ENCODE results near the gene HNRNPA1.

- TF ChIP-seq CTCF (conservative IDR thresholded peaks at IDR 0.05 in 1 of 2, IDR thresholded peaks at IDR 0.05 in 1 of 2; ENCODE audit: low read depth in 1 of 2, low read length in 2 of 2): no peak
- TF ChIP-seq EZH2 (IDR thresholded peaks at IDR 0.05; ENCODE audit: low read length, missing control alignments): no peak
These were observed 40.8 kb downstream of the HNRNPA1 start for GRCh38 chr12:54321363-54321762.
